ENCODE measurements around the gene NDUFA11. TPM values are rescaled to one million over a fixed set of nuclear protein-coding genes. Genes with fewer than 3 reads are reported as not detected.

NDUFA11 gene
- total and polyA plus RNA-seq, 2 of the 13 experiments (the other 11 are each of a cell fraction or from before 2014, with no cell fraction given) = 286 to 378 TPM

- TF ChIP-seq ZEB1 (IDR thresholded peaks at IDR 0.05; ENCODE audit: insufficient replicate concordance, low read depth) (peak; percentile 56), RBM22 (optimal IDR thresholded peaks at IDR 0.05; ENCODE audit: low read length) (no peak), MXD4 (CRISPR knock-in tag; IDR thresholded peaks at IDR 0.05) (no peak), NBN (conservative IDR thresholded peaks at IDR 0.05) (no peak), ZNF292 (CRISPR knock-in tag; IDR thresholded peaks at IDR 0.05; ENCODE audit: borderline replicate concordance, low read depth) (peak; percentile 61; the same call in 1 of the 2 replicates), HNRNPK (IDR thresholded peaks at IDR 0.05; ENCODE audit: low read depth, low read length, poor library complexity, severe bottlenecking) (no peak), NFE2L2 (IDR thresholded peaks at IDR 0.05; ENCODE audit: low read length) (no peak), EED (CRISPR knock-in tag; IDR thresholded peaks at IDR 0.05) (no peak; the same call in 1 of the 2 replicates), SIX4 (CRISPR knock-in tag; IDR thresholded peaks at IDR 0.05) (no peak), ZNF850 (CRISPR knock-in tag; conservative IDR thresholded peaks at IDR 0.05) (no peak), SNAI1 (CRISPR knock-in tag; IDR thresholded peaks at IDR 0.05; ENCODE audit: borderline replicate concordance) (no peak), DMTF1 (CRISPR knock-in tag; IDR thresholded peaks at IDR 0.05) (no peak), ZNF33A (CRISPR knock-in tag; IDR thresholded peaks at IDR 0.05; ENCODE audit: borderline replicate concordance) (no peak), SALL1 (CRISPR knock-in tag; IDR thresholded peaks at IDR 0.05) (peak; percentile 88), ZNF557 (CRISPR knock-in tag; IDR thresholded peaks at IDR 0.05) (peak; percentile 35; the same call in 1 of the 2 replicates), MLLT10 (CRISPR knock-in tag; IDR thresholded peaks at IDR 0.05) (no peak), GATAD2A (CRISPR knock-in tag; IDR thresholded peaks at IDR 0.05) (peak; percentile 83), MTERF4 (CRISPR knock-in tag; IDR thresholded peaks at IDR 0.05) (no peak), ZNF703 (CRISPR knock-in tag; IDR thresholded peaks at IDR 0.05; ENCODE audit: borderline replicate concordance) (no peak), ETV5 (CRISPR knock-in tag; IDR thresholded peaks at IDR 0.05; ENCODE audit: borderline replicate concordance) (peak; percentile 71; the same call in 1 of the 2 replicates), ETS1 (CRISPR knock-in tag; IDR thresholded peaks at IDR 0.05) (no peak), PHF20 (CRISPR knock-in tag; IDR thresholded peaks at IDR 0.05) (no peak), ARNT2 (CRISPR knock-in tag; IDR thresholded peaks at IDR 0.05; ENCODE audit: low read depth) (peak; percentile 71; the same call in 1 of the 2 replicates), ARID5B (CRISPR knock-in tag; IDR thresholded peaks at IDR 0.05) (peak; percentile 92)
Measured at GRCh38 chr19:5880604-5881078, 22.9 kb downstream of the NDUFA11 start (continued).
